GM19467 (cell line): ENCODE results near the gene ARHGEF11.

Experiments
- ATAC-seq: cut with Tn5 transposase; IDR thresholded peaks from one replicate; pipeline ENCODE4 v1.9.1; 2021; ENCODE audit warnings: mild to moderate bottlenecking, moderate library complexity; ENCODE audit not compliant: unreplicated experiment

The ARHGEF11 gene

GRCh38 chr1:157004327-157004726 lies 41.2 kb downstream of the ARHGEF11 start:
- no peak for ATAC-seq

- no peak for ATAC-seq
Measured at GRCh38 chr1:157001304-157001703, 44.2 kb downstream of the ARHGEF11 start.

- no peak for ATAC-seq
Measured at GRCh38 chr1:157000686-157001085, 44.9 kb downstream of the ARHGEF11 start.

GRCh38 chr1:156999596-157000320 lies 45.8 kb downstream of the ARHGEF11 start:
- no peak for ATAC-seq

GRCh38 chr1:156998840-156999500 lies 46.6 kb downstream of the ARHGEF11 start:
- no peak for ATAC-seq

DNA sequence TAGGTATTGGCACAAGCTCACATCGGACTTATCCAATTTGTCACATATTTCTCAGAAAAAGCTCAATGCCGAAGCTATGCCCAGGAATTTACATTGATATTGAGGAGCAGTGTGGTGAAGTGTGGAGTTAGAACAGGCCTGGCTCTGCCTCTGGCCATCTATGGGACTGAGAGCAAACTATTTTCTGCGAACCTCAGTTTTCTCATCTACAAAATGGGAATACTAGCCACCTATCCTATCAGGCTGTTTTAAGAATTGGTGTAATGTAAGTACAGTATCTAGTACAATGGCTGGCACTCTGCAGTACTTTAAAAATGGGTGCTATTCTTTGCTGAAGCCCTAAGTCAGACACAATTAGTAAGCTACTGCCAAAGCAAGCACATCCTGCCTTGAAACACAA lies 47.2 kb downstream of the ARHGEF11 start:
- ATAC-seq: no peak

DNA sequence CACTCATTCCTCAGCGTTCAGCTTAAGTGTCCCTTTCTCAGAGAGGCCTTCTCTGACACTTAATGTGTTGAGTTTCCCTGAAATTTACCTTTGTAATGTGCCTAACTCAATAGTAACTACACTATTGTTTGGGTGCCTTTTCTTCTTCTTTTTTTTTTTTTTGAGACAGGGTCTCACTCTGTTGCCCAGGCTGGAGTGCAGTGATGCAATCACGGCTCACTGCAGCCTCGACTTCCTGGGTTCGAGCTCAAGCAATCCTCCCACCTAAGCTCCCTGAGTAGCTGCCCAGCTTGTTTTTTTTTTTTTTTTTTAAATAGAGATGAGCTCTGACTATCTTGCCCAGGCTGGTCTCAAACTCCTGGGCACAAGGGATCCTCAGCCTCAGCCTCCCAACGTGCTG lies 50.1 kb downstream of the ARHGEF11 start:
- no peak for ATAC-seq

GRCh38 chr1:156994277-156994676 lies 51.3 kb downstream of the ARHGEF11 start:
- ATAC-seq: no peak

GRCh38 chr1:156993426-156994147 lies 52.0 kb downstream of the ARHGEF11 start:
- no peak for ATAC-seq

DNA sequence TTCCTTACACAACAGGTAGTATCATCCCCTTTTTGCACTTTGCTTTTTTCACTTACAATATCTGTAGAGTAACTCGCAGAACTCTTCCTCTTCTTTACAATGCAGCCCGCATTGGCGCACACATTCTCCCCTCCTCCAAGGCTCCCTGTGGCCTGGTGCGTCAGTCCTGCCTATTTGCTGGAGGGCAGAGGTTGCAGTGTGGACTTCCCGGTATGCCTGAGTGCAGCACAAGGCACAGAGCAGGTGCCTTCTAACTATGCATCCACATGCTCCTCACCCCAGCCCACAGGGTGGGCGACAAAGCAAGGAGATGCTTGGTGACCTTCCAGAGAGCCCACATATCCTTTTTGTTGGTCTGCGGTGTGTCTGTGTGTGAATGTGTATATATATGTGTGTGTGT lies 53.3 kb downstream of the ARHGEF11 start:
- no peak for ATAC-seq

DNA sequence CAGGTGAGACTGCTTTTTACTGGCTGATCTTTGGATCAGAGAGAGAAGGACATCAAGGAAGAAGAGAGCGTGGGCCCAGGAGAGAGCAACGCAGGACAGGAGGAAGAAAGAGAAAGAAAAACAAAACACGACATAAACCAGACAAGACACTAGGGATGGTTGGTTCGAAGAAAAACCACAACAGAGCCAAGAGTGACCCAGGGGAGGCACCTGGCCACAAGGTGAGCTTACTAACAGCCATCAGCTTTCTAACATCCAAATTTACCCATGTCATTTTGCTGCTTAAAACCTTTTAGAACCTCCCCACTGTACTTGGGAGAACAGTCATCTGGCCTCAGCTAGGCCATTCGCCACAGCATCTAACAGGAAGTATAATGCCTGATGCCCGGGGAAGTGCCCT lies 57.8 kb downstream of the ARHGEF11 start:
- ATAC-seq: no peak

- no peak for ATAC-seq
Measured at GRCh38 chr1:156980551-156980950, 65.0 kb downstream of the ARHGEF11 start.

GRCh38 chr1:156975084-156975483 lies 70.5 kb downstream of the ARHGEF11 start:
- ATAC-seq: no peak

DNA sequence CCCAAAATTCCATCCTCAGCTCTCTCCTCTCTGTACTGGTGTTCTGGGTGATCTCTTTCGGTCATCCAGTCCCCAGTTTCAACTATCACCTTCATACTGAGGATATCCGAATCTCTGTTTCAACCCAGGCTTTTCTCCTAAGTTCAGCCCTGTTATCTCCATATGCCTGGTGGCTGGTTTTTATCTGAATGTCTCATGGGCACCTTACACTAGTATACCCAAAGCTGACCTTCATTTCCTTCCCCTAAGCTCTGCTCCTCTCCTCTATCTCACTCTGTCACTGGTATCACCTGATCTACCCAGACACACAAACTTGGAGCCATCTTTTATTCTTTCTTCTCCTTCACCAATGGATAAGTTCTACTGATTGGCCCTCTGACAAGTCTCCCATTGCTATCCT lies 72.1 kb downstream of the ARHGEF11 start:
- no peak for ATAC-seq

- no peak for ATAC-seq
Measured at GRCh38 chr1:156970017-156970416, 75.5 kb downstream of the ARHGEF11 start.

DNA sequence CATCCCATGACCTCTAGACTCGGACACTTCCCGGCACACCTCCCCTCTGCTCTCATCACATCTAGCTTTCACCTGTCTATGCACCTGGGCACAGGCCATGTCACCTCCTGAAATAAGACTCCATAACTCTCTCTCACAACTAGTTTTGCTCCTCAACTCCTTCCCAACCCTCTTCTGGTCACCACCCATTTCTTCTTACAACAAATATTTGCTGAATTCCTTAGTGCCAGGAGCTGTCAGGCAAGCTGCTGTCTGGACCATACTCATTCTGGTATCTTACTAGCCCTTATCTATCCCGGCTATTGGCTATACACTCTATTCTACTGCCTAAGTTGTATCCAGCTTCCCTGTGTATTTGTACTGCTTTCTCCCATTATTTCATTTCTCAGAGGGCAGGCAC lies 76.0 kb downstream of the ARHGEF11 start:
- ATAC-seq: no peak

DNA sequence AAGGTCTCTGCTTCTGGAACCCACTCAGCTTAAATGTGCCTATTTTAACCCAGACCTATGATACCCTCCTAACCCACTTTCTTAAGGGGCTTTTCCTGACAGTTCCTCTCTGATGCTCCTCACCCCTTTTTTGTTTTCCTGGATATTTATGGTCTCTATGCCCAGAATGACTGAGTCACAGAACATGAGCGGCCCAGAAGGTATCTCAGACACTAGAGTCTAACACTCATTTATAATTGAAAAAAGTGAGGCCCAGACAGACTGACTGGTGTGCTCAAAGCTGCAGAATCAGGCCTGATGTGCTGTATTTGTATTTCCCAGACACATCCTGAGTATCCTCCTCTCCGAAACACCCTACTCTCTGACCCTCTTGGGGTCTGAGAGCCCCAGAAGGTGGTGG lies 81.1 kb downstream of the ARHGEF11 start:
- ATAC-seq: no peak

DNA sequence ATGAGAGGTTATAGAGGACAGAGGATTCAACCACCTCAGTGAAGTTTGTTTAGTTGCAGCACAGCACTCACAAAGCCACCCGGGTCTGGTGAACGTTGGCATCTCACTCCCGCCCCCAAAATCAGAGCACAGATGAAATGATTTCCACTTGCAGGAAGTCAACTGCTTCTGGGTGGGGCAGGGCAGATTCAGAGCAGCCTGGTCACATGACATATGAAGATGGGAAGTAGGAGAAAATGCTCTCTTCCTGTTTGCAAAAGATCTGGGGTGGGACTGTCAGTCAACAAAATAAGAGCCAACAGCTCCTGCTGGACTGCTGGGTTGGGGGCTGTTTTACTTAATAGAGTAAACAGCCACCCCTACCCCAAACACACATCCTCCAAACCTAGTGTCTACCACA lies 81.9 kb downstream of the ARHGEF11 start:
- no peak for ATAC-seq

- ATAC-seq: no peak
Measured at GRCh38 chr1:156961709-156962108, 83.8 kb downstream of the ARHGEF11 start.

DNA sequence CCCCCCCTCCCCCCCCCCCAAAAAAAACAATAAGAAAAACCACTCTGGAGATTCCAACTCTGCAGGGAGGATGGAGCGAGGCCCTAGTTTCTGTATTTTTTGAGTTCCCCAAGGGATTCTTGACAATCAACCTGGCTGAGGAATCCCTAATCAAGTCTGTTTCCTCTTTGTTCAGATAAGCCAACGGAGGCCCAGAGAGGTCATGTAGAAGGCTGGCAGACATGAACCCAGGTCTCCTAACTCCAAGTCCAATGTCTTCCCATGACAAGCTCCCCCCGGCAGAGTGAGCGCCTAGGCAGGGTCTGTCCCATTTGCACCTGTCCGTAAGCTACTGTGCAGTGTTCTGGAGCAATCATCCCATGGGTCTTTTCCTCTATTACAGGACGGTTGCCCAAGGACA lies 85.6 kb downstream of the ARHGEF11 start:
- ATAC-seq: no peak

DNA sequence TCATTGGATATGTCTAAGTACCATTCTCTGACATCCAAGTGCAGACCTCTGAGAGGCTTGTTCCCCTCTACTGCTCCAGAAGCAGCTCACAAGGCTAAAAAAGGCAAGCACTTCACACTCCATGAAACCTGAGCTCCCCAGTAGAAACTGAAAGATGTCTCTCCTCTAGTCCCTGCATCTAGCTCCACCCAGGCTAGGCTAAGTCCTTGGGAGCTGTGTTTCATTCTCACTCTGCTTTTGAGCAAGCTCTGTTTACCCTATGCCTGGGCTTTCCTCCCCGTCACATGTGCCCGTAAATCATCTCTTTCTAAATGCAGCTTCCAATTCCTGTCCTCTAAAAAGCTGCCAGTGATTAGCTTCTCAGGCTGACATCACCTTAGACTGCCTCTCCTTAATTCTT lies 86.1 kb downstream of the ARHGEF11 start:
- ATAC-seq: no peak

DNA sequence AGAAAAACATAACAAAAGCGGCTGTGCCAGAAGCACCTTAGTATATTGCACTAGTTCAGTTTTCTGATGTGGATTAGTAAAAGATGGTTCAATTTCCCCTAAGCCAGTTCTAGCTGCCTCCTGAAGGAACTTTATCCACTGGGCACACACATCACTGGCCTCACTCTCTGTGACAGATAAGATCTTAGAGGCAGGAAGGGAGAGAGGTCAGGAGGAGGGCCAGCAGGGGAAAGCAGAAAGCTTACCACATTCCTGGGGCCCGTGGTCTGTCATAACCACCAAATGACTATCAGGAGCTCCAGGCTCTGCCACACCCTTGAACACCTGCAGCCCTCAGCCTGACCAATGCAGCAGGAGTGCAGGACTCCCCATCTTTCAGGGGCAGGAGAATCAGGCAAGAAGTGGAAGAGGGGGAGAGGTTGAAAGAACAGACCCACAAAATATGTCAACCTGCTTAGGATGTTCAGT lies 87.3 kb downstream of the ARHGEF11 start:
- ATAC-seq: no peak
